Activated CD8-positive, alpha-beta memory T cell treated with anti-CD3 and anti-CD28 coated beads, Interleukin-2, amount 10 ng/mL, durations not matched to agents 7 days and 5 days (primary cell): Measurements from ENCODE around the gene FAM200C. TPM values are rescaled to one million over a fixed set of nuclear protein-coding genes. Genes with fewer than 3 reads are reported as not detected.

Experiments
- ATAC-seq: fragments of 150-1000 bp; cut with Tn5 transposase; one replicate; pipeline ENCODE4 v1.10.0; 2021; ENCODE audit warnings: moderate library complexity
- CTCF ChIA-PET: fragments of 350-600 bp; sonication (Branson Sonifier 250); formaldehyde crosslinking; loops from one replicate; lab custom pipeline; 2021; ENCODE audit warnings: antibody characterized with exemption; lab: Charles Lee
- DNase-seq: peaks from one replicate; pipeline ENCODE4 v3.0.0-alpha.2; 2020
- H3K27ac Mint-ChIP-seq: one replicate; pipeline ENCODE4 v1.8.0; 2021; ENCODE audit warnings: mild to moderate bottlenecking, mixed read lengths
- H3K27me3 Mint-ChIP-seq: one replicate; pipeline ENCODE4 v1.8.0; 2021; ENCODE audit warnings: mixed read lengths
- H3K36me3 Mint-ChIP-seq: one replicate; pipeline ENCODE4 v1.8.0; 2021; ENCODE audit warnings: mild to moderate bottlenecking, mixed read lengths
- H3K4me1 Mint-ChIP-seq: one replicate; pipeline ENCODE4 v1.8.0; 2021; ENCODE audit warnings: mixed read lengths
- H3K4me3 Mint-ChIP-seq: one replicate; pipeline ENCODE4 v1.8.0; 2021; ENCODE audit warnings: mild to moderate bottlenecking, moderate library complexity, mixed read lengths
- H3K9me3 Mint-ChIP-seq: one replicate; pipeline ENCODE4 v1.8.0; 2022; ENCODE audit warnings: low read depth, mixed read lengths
- total RNA-seq, 2 experiments: library from RNA; stranded (reverse); gene quantifications; one replicate each; pipeline ENCODE4 v1.2.3, GENCODE V29; 2021

FAM200C gene
- total RNA-seq, 2 experiments from 2014 or later = 0.61 to 0.88 TPM

- CTCF ChIA-PET = no interaction called here
- ATAC-seq (no peak), DNase-seq (no peak)
- peaks cover 6% of the 10 kb centered on the region for H3K4me1 Mint-ChIP-seq
- H3K9me3 Mint-ChIP-seq = no peaks in the 10 kb centered on the region
- H3K27ac Mint-ChIP-seq = no peak overlapping the region
- peaks cover 79% of the 10 kb centered on the region for H3K27me3 Mint-ChIP-seq
- no peaks in the 10 kb centered on the region for H3K36me3 Mint-ChIP-seq
- no peak overlapping the region for H3K4me3 Mint-ChIP-seq
Observed at GRCh38 chr5:160375166-160375565, 24.7 kb downstream of the FAM200C start.

GRCh38 chr5:160371294-160371693 is 28.6 kb downstream of the FAM200C start:
- H3K27me3 Mint-ChIP-seq = peaks cover 83% of the 10 kb centered on the region
- peaks cover 9% of the 10 kb centered on the region for H3K4me1 Mint-ChIP-seq
- CTCF ChIA-PET = no interaction called here
- H3K36me3 Mint-ChIP-seq = no peaks in the 10 kb centered on the region
- H3K27ac Mint-ChIP-seq = no peak overlapping the region
- DNase-seq (no peak), ATAC-seq (no peak)
- H3K4me3 Mint-ChIP-seq = no peak overlapping the region
- no peaks in the 10 kb centered on the region for H3K9me3 Mint-ChIP-seq

DNA sequence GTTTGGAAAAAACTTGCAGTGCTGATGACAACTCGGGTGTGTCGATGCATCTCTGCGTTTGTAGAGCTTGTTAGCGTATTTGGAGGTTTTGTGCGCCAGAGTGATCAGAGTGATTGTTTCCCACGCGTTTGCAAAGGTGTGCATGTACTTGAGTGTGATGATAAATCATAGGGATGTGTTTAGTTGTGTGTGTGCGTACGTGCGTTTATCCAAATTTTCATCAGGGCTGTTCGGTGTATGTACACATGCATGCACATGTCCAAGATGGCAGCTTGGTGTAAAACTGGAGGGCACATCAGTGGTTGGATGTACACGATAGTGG is 29.2 kb downstream of the FAM200C start:
- Mint-ChIP-seq H3K9me3 (no peaks in the 10 kb centered on the region), H3K27me3 (peaks cover 80% of the 10 kb centered on the region), H3K27ac (no peak overlapping the region), H3K4me1 (peaks cover 9% of the 10 kb centered on the region), H3K4me3 (peak overlapping the region; percentile 27), H3K36me3 (no peaks in the 10 kb centered on the region)
- CTCF ChIA-PET = interaction anchor here (0.6 to 1.3 kb wide), 3 partner anchors 20 to 499 kb away, joined by 3 to 4 read pairs (median 4); no protein-coding TSS in a partner anchor
- DNase-seq (no peak), ATAC-seq (no peak)

GRCh38 chr5:160369990-160370712 is 29.7 kb downstream of the FAM200C start, which contains the start of gene C1QTNF2:
Gene C1QTNF2, minus strand, starts transcription at chr5:160370626. Its CDS starts 15,615 bp downstream, at chr5:160355011.
- peak; percentile 45 for ATAC-seq
- Mint-ChIP-seq H3K27ac (no peak within 1 kb of the TSS), H3K4me1 (peaks cover 9% of the 10 kb centered on the region), H3K36me3 (no peaks in the 10 kb centered on the region), H3K4me3 (peak within 1 kb of the TSS; percentile 27), H3K9me3 (no peaks in the 10 kb centered on the region), H3K27me3 (peaks cover 77% of the 10 kb centered on the region)
- CTCF ChIA-PET = interaction anchor here (0.6 to 1.3 kb wide), 4 partner anchors 21 to 499 kb away, joined by 3 to 4 read pairs (median 4); no protein-coding TSS in a partner anchor
- DNase-seq = no peak

DNA sequence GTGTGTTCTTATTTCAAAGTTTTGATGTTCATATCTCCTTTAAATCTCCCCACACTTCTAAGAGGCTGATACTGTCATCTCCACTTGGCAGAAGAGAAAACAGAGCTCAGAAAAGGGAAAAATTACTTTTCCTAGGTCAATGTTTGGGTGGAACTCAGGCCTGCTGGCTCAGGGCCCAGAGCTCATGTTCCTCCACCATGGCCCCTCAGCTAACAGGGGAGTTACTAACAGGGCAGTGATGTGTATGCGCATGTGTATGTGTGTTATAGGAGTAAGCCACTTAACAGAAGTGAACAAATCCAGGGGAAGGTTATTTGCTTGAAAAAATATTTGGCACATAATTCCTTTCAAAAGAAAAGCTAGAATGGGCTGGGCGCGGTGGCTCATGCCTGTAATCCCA is 32.0 kb downstream of the FAM200C start:
- Mint-ChIP-seq H3K27ac (no peak overlapping the region), H3K36me3 (no peaks in the 10 kb centered on the region), H3K9me3 (no peaks in the 10 kb centered on the region), H3K27me3 (peaks cover 54% of the 10 kb centered on the region), H3K4me3 (no peak overlapping the region), H3K4me1 (peaks cover 9% of the 10 kb centered on the region)
- DNase-seq (no peak), ATAC-seq (no peak)
- CTCF ChIA-PET = interaction anchor here (1.1 to 1.4 kb wide), 2 partner anchors 22 to 23 kb away, joined by 3 to 5 read pairs; no protein-coding TSS in a partner anchor

DNA sequence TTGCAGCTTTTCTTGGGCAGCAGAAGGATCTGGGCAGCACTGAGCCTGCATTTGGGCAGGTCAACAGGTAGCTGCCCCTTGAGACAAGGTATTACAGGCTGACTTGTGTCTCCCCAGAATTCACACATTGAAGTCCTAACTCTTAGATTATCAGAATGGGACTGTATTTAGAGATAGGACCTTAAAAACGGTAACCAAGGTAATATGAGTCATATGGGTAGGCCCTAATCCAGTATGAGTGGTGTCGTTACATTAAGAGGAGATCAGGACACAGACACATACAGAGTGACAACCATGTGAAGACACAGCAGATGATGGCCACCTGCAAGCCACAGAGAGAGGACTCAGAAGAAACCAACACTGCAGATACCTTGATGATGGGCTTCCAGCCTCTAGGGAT is 32.6 kb downstream of the FAM200C start:
- CTCF ChIA-PET = interaction anchor here (1.1 to 1.4 kb wide), 2 partner anchors 22 to 24 kb away, joined by 3 to 5 read pairs; no protein-coding TSS in a partner anchor
- Mint-ChIP-seq H3K4me3 (no peak overlapping the region), H3K27ac (no peak overlapping the region), H3K9me3 (no peaks in the 10 kb centered on the region), H3K4me1 (peaks cover 9% of the 10 kb centered on the region), H3K36me3 (no peaks in the 10 kb centered on the region), H3K27me3 (peaks cover 48% of the 10 kb centered on the region)
- ATAC-seq (no peak), DNase-seq (no peak)

DNA sequence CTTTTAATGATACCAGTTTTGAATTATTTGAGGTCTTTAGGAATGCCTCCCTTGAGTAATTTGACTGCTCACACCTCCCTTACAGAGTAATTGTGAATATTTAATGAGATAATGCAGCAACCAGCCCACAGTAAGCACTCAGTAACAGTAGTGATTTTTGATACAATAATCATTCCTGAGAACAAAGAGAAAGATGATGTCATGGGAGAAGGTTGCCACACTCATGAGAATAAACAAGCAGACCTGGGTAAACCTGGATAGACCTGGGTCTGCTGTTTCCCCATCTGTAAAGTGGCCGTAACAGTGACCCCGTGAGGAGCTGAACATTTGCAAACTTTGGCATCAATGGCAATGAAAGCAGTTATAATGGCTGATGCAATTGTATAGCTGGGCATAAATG is 33.6 kb downstream of the FAM200C start:
- H3K36me3 Mint-ChIP-seq = no peaks in the 10 kb centered on the region
- CTCF ChIA-PET = interaction anchor here (1.0 to 1.2 kb wide), 2 partner anchors 21 to 25 kb away, joined by 3 read pairs; no protein-coding TSS in a partner anchor
- no peak overlapping the region for H3K4me3 Mint-ChIP-seq
- DNase-seq (no peak), ATAC-seq (no peak)
- H3K9me3 Mint-ChIP-seq = no peaks in the 10 kb centered on the region
- H3K4me1 Mint-ChIP-seq = peaks cover 9% of the 10 kb centered on the region
- H3K27me3 Mint-ChIP-seq = peaks cover 38% of the 10 kb centered on the region
- H3K27ac Mint-ChIP-seq = no peak overlapping the region

DNA sequence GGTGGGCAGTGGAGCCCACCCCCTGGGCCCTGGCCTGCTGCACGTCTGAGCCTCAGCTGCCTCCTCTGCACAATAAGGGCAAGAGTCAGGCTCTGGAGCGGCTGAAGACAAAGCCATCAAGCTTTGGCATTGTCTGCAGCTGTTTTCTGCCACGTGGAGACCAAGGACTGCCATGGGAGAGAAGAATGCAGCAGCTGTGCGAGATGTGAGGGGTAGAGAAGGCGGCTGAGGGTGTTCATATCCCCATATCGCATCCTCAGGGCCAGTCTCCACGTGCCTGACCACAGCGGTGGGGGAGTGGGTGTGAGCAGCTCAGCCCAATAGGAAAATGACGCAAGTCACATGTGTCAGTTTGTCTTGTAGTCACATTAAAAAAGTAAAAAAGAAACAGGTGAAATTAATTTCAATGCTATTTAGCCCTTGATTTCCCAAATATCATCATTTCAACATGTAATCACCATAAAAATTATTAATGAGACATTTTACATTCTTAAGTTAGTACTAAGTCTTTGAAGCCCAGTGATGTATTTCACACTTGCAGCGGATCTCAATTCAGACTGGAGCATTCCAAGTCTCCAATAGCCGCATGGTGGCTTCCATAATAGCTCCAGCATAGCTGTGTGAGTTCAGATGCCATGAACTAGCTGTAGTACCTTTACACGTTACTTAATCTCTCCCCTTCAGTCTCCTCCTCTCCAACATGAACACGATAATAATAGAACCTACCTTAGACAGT is 36.0 kb downstream of the FAM200C start:
- H3K4me1 Mint-ChIP-seq = no peaks in the 10 kb centered on the region
- H3K4me3 Mint-ChIP-seq = no peak overlapping the region
- CTCF ChIA-PET = interaction anchor here (0.6 kb wide), 1 partner anchor 27 kb away, joined by 3 read pairs; no protein-coding TSS in a partner anchor
- DNase-seq = no peak
- ATAC-seq = no peak
- H3K27ac Mint-ChIP-seq = no peak overlapping the region
- peaks cover 20% of the 10 kb centered on the region for H3K27me3 Mint-ChIP-seq
- H3K36me3 Mint-ChIP-seq = no peaks in the 10 kb centered on the region
- H3K9me3 Mint-ChIP-seq = no peaks in the 10 kb centered on the region

DNA sequence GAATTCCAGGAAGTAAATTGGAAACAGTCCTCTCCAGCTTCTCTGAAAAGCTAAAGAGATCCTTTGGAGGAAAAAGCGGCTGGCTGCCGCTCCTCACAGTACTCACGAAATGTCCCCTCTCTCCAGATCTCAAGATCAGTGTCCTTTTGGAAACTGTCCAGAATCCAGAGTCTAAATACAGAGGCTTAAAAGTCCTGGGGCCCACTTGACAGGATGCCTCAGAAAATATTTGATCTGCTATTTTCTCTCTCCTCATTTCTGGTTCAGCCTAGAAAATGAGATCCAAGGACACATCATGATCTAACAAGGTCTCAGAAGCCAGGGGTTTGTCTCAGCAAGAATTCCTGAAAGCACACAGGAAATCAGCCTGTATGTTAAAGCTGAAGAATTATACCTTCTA is 36.6 kb downstream of the FAM200C start:
- no peak overlapping the region for H3K27ac Mint-ChIP-seq
- DNase-seq (no peak), ATAC-seq (no peak)
- no peaks in the 10 kb centered on the region for H3K4me1 Mint-ChIP-seq
- CTCF ChIA-PET = interaction anchor here (0.6 kb wide), 1 partner anchor 26 kb away, joined by 3 read pairs; no protein-coding TSS in a partner anchor
- H3K4me3 Mint-ChIP-seq = no peak overlapping the region
- H3K36me3 Mint-ChIP-seq = no peaks in the 10 kb centered on the region
- H3K27me3 Mint-ChIP-seq = peaks cover 15% of the 10 kb centered on the region
- no peaks in the 10 kb centered on the region for H3K9me3 Mint-ChIP-seq

DNA sequence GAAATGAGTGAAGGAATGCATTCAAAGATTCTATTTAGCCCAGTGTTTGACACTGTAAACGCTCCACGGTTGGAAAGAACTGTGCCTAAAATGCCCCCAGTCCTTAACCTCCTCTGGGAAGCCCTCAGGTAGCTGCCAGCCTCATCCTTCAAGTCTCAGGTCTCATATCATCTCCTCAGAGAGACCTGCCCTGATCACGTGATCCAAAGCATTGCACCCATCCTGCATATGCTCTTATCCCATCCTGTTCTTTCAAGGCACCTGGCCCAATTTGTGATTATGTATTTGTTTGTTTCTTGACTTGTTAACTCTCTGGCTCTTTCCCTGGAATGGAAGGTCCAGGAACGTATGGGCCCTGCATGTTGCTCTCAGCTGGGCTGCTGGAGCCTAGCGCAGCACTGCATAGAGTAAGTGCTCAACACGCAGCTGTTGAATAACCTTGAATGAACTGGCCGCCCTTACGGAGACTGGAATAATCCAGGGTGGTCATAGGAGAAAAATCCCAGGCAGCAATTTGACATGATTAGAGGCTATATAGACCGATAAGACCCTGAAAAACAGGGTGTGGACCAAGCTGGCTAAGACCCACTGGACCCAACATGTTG is 38.1 kb downstream of the FAM200C start:
- CTCF ChIA-PET = interaction anchor here (0.9 kb wide), 1 partner anchor 29 kb away, joined by 3 read pairs; no protein-coding TSS in a partner anchor
- Mint-ChIP-seq H3K36me3 (no peaks in the 10 kb centered on the region), H3K27ac (no peak overlapping the region), H3K4me3 (no peak overlapping the region), H3K9me3 (no peaks in the 10 kb centered on the region), H3K27me3 (peaks cover 6% of the 10 kb centered on the region), H3K4me1 (no peaks in the 10 kb centered on the region)
- no peak for DNase-seq
- no peak for ATAC-seq

DNA sequence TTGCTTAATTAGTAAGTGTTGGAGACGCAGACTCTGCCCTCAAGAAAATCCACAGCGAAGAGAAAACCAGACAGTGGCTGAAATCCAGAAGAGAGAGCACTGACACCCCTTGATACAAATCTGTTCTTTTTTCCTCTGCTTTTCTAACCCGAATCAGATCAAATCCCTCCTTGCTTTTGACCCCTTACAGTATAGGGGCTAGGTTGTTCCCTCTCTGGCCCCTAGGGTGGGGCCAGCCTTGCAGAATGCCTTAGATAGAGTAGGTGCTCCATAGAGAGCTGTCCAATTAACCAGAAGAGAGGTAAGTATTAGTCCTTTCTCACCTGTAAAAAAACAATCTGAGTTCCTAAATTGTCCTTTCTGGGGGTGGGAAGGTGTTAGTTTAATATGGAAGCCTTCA is 39.5 kb downstream of the FAM200C start:
- peaks cover 6% of the 10 kb centered on the region for H3K27me3 Mint-ChIP-seq
- no peaks in the 10 kb centered on the region for H3K4me1 Mint-ChIP-seq
- no peaks in the 10 kb centered on the region for H3K36me3 Mint-ChIP-seq
- DNase-seq (no peak), ATAC-seq (no peak)
- no peaks in the 10 kb centered on the region for H3K9me3 Mint-ChIP-seq
- H3K27ac Mint-ChIP-seq = no peak overlapping the region
- no peak overlapping the region for H3K4me3 Mint-ChIP-seq
- CTCF ChIA-PET = no interaction called here

DNA sequence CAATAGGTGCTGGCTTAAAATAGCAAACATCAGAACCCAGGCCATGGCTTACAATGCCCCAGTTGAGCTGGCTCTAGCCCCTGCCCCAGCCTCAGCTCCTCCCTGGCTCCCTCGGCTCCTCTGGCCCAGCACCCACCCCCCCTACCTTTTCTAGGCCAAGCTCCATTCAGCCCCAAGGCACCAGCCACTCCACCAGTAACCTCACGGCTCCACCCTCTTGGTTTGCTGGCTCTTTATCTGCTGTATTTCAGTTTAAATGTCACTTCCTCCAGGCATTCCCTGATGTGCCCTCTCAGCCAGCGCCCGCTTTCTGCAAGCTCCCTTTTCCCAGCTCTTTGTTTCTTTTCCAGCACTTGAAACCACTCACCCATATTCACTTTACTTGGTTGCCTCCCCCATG is 40.0 kb downstream of the FAM200C start:
- Mint-ChIP-seq H3K4me1 (no peaks in the 10 kb centered on the region), H3K9me3 (no peaks in the 10 kb centered on the region), H3K36me3 (no peaks in the 10 kb centered on the region), H3K27ac (no peak overlapping the region), H3K27me3 (peaks cover 6% of the 10 kb centered on the region), H3K4me3 (no peak overlapping the region)
- ATAC-seq (no peak), DNase-seq (no peak)
- CTCF ChIA-PET = no interaction called here

GRCh38 chr5:160359242-160359641 is 40.6 kb downstream of the FAM200C start:
- no peaks in the 10 kb centered on the region for H3K36me3 Mint-ChIP-seq
- no peak overlapping the region for H3K27ac Mint-ChIP-seq
- DNase-seq (no peak), ATAC-seq (no peak)
- H3K27me3 Mint-ChIP-seq = peaks cover 6% of the 10 kb centered on the region
- H3K4me1 Mint-ChIP-seq = no peaks in the 10 kb centered on the region
- CTCF ChIA-PET = no interaction called here
- H3K4me3 Mint-ChIP-seq = no peak overlapping the region
- H3K9me3 Mint-ChIP-seq = no peaks in the 10 kb centered on the region
